ENCODE data around the gene PDE4B. TPM values are rescaled to one million over a fixed set of nuclear protein-coding genes. Genes with fewer than 3 reads are reported as not detected.

PDE4B gene
- polyA plus RNA-seq, 1 donor from 2014 or later = 135 TPM

- H3K9me3 ChIP-seq (ENCODE audit: low read length) = no peaks in the 10 kb centered on the region
- no peaks in the 10 kb centered on the region for H4K20me1 ChIP-seq (ENCODE audit: insufficient read depth)
- H3F3A ChIP-seq (ENCODE audit: insufficient read depth, low read length, poor library complexity, severe bottlenecking) = no peaks in the 10 kb centered on the region
- no peak overlapping the region for H3K4me3 ChIP-seq (ENCODE audit: low read length)
- no peak overlapping the region for H3K27ac ChIP-seq (ENCODE audit: low read length)
- H3K36me3 ChIP-seq (ENCODE audit: insufficient read depth, low read length) = no peaks in the 10 kb centered on the region
- no peak overlapping the region for H3K4me2 ChIP-seq (ENCODE audit: low read length)
- TF ChIP-seq REST (IDR thresholded peaks at IDR 0.05; ENCODE audit: borderline replicate concordance) (no peak), TAF1 (IDR thresholded peaks at IDR 0.05; ENCODE audit: low read depth) (no peak), SMC3 (conservative IDR thresholded peaks at IDR 0.05; ENCODE audit: poor library complexity) (no peak), RAD21 (conservative IDR thresholded peaks at IDR 0.05) (no peak), EP300 (conservative IDR thresholded peaks at IDR 0.05; ENCODE audit: poor library complexity, severe bottlenecking) (no peak), EZH2 (IDR thresholded peaks at IDR 0.05; ENCODE audit: borderline replicate concordance, insufficient read depth, low read length, poor library complexity, severe bottlenecking) (no peak), POLR2AphosphoS5 (IDR thresholded peaks at IDR 0.05) (no peak), MXI1 (conservative IDR thresholded peaks at IDR 0.05; ENCODE audit: poor library complexity, severe bottlenecking) (no peak), CTCF (IDR thresholded peaks at IDR 0.05; ENCODE audit: poor library complexity, severe bottlenecking) (no peak)
- no peaks in the 10 kb centered on the region for H3K79me2 ChIP-seq (replicated peaks; ENCODE audit: insufficient read depth, low read length)
- no peaks in the 10 kb centered on the region for H3K9me2 ChIP-seq (ENCODE audit: insufficient read depth, low read length)
- no peaks in the 10 kb centered on the region for H3K27me3 ChIP-seq (ENCODE audit: insufficient read depth, low read depth, low read length)
- H2AFZ ChIP-seq (ENCODE audit: low read depth, low read length) = no peak overlapping the region
- H3K9ac ChIP-seq (ENCODE audit: low read length) = no peak overlapping the region
Observed at GRCh38 chr1:65764052-65764451, 28.6 kb upstream of the PDE4B start.

- H3K9me2 ChIP-seq (ENCODE audit: insufficient read depth, low read length) = no peaks in the 10 kb centered on the region
- H3K4me3 ChIP-seq (ENCODE audit: low read length) = no peak overlapping the region
- H4K20me1 ChIP-seq (ENCODE audit: insufficient read depth) = no peaks in the 10 kb centered on the region
- no peak overlapping the region for H2AFZ ChIP-seq (ENCODE audit: low read depth, low read length)
- no peak overlapping the region for H3K4me2 ChIP-seq (ENCODE audit: low read length)
- H3K27ac ChIP-seq (ENCODE audit: low read length) = no peak overlapping the region
- TF ChIP-seq REST (IDR thresholded peaks at IDR 0.05; ENCODE audit: borderline replicate concordance) = no peak
- no peak for TF ChIP-seq TAF1 (IDR thresholded peaks at IDR 0.05; ENCODE audit: low read depth)
- no peak for TF ChIP-seq CTCF (IDR thresholded peaks at IDR 0.05; ENCODE audit: poor library complexity, severe bottlenecking)
- no peak for TF ChIP-seq MXI1 (conservative IDR thresholded peaks at IDR 0.05; ENCODE audit: poor library complexity, severe bottlenecking)
- no peak for TF ChIP-seq RAD21 (conservative IDR thresholded peaks at IDR 0.05)
- TF ChIP-seq EP300 (conservative IDR thresholded peaks at IDR 0.05; ENCODE audit: poor library complexity, severe bottlenecking) = no peak
- TF ChIP-seq SMC3 (conservative IDR thresholded peaks at IDR 0.05; ENCODE audit: poor library complexity) = no peak
- no peak for TF ChIP-seq EZH2 (IDR thresholded peaks at IDR 0.05; ENCODE audit: borderline replicate concordance, insufficient read depth, low read length, poor library complexity, severe bottlenecking)
- TF ChIP-seq POLR2AphosphoS5 (IDR thresholded peaks at IDR 0.05) = no peak
- no peaks in the 10 kb centered on the region for H3F3A ChIP-seq (ENCODE audit: insufficient read depth, low read length, poor library complexity, severe bottlenecking)
- H3K79me2 ChIP-seq (replicated peaks; ENCODE audit: insufficient read depth, low read length) = no peaks in the 10 kb centered on the region
- no peak overlapping the region for H3K9ac ChIP-seq (ENCODE audit: low read length)
- no peaks in the 10 kb centered on the region for H3K36me3 ChIP-seq (ENCODE audit: insufficient read depth, low read length)
- no peaks in the 10 kb centered on the region for H3K27me3 ChIP-seq (ENCODE audit: insufficient read depth, low read depth, low read length)
- H3K9me3 ChIP-seq (ENCODE audit: low read length) = no peaks in the 10 kb centered on the region
Observed at GRCh38 chr1:65765631-65766030, 27.1 kb upstream of the PDE4B start.

Data from neural cell (in vitro differentiated cells).